Endothelial cell of umbilical vein (primary cell): Measurements from ENCODE around the gene CLSTN1. TPM values are rescaled to one million over a fixed set of nuclear protein-coding genes. Genes with fewer than 3 reads are reported as not detected.

Experiments
- BruUV-seq: library from RNA; stranded (reverse); fragments of 400-500 nt; replicated peaks from 2 replicates; lab custom pipeline; 2021; lab: Mats Ljungman, UMichigan
- CTCF ChIA-PET: fragments of 300-600, 350-600 bp; sonication (Branson Sonifier 250); formaldehyde crosslinking; loops from one replicate; lab custom pipeline; 2021; ENCODE audit warnings: antibody characterized with exemption, inconsistent platforms; lab: Charles Lee
- POLR2A ChIA-PET: fragments of 300-600, 350-600 bp; sonication (Branson Sonifier 250); formaldehyde crosslinking; loops from one replicate; lab custom pipeline; 2021; ENCODE audit warnings: antibody characterized with exemption, inconsistent platforms; lab: Charles Lee
- DNase-seq: peaks from one replicate; pipeline ENCODE4 v3.0.0-alpha.2; 2011; ENCODE audit warnings: low read depth, low spot score
- FAIRE-seq: peaks from 2 replicates; lab custom pipeline; 2011; peaks lifted over from hg19 to GRCh38; lab: Jason Lieb, UNC
- H2AFZ ChIP-seq: 2 replicates; pipeline ENCODE4 v1.6.0; 2012; ENCODE audit warnings: low read depth, low read length, control low read depth, inconsistent platforms
- H3K27ac ChIP-seq: 2 replicates; pipeline ENCODE4 v1.5.1; 2011; ENCODE audit warnings: low read depth, mild to moderate bottlenecking, control low read depth, low read length, moderate library complexity; ENCODE audit not compliant: insufficient read depth
- H3K27me3 ChIP-seq, 2 experiments: 2 replicates each; pipeline versions ENCODE4 v1.6.0 to v1.6.1; 2011; ENCODE audit warnings: low read length in 2 of 2, mixed read lengths in 1 of 2; ENCODE audit not compliant: control insufficient read depth in 2 of 2, insufficient read depth in 2 of 2
- H3K36me3 ChIP-seq, 2 experiments: 2 replicates in 1 of 2; 3 replicates in 1 of 2; pipeline ENCODE4 v1.5.1; 2011; ENCODE audit warnings: low read length in 2 of 2, mild to moderate bottlenecking in 1 of 2, moderate library complexity in 1 of 2; ENCODE audit not compliant: control insufficient read depth in 2 of 2, insufficient read depth in 2 of 2; ENCODE audit errors: extremely low read depth in 1 of 2
- H3K4me1 ChIP-seq: 3 replicates; pipeline ENCODE4 v1.5.1; 2011; ENCODE audit warnings: mild to moderate bottlenecking, low read length; ENCODE audit not compliant: control insufficient read depth, insufficient read depth; ENCODE audit errors: extremely low read depth
- H3K4me2 ChIP-seq: 2 replicates; pipeline ENCODE4 v1.6.1; 2011; ENCODE audit warnings: low read length, control low read depth, mixed read lengths; ENCODE audit not compliant: insufficient read depth
- H3K4me3 ChIP-seq, 3 experiments: fragments of 200-600 bp in 1 of 3; sonication (generic), shearing (Covaris generic) in 1 of 3; replicated peaks in 1 of 3; 2 replicates each; pipeline ENCODE4 v1.5.1; 2011 to 2016; ENCODE audit warnings: control low read depth in 3 of 3, low read length in 3 of 3, mild to moderate bottlenecking in 2 of 3, inconsistent platforms in 1 of 3, low read depth in 1 of 3, moderate library complexity in 1 of 3; ENCODE audit not compliant: insufficient read depth in 1 of 3
- H3K79me2 ChIP-seq: 2 replicates; pipeline ENCODE4 v1.6.0; 2012; ENCODE audit warnings: low read length, inconsistent platforms; ENCODE audit not compliant: control insufficient read depth, insufficient read depth
- H3K9ac ChIP-seq: replicated peaks from 2 replicates; pipeline ENCODE3; 2011; ENCODE audit warnings: low read length, control low read depth; ENCODE audit not compliant: insufficient read depth; ENCODE audit errors: extremely low read depth
- H3K9me1 ChIP-seq: replicated peaks from 3 replicates; pipeline ENCODE4 v1.6.0; 2011; ENCODE audit warnings: mild to moderate bottlenecking, low read length; ENCODE audit not compliant: control insufficient read depth, insufficient read depth; ENCODE audit errors: extremely low read depth
- H3K9me3 ChIP-seq: replicated peaks from 2 replicates; pipeline ENCODE4 v1.5.1; 2012; ENCODE audit warnings: low read length, inconsistent platforms; ENCODE audit not compliant: control insufficient read depth, insufficient read depth
- H4K20me1 ChIP-seq: replicated peaks from 2 replicates; pipeline ENCODE3; 2011; ENCODE audit warnings: mild to moderate bottlenecking, low read length; ENCODE audit not compliant: control insufficient read depth, insufficient read depth; ENCODE audit errors: extremely low read depth
- CTCF ChIP-seq, 2 donors: IDR thresholded peaks; 1 replicate in 1 of 2; 2 replicates in 1 of 2; pipeline ENCODE4 v1.5.1; 2011; ENCODE audit warnings: low read length in 2 of 2, mild to moderate bottlenecking in 2 of 2, moderate library complexity in 2 of 2, control low read depth in 1 of 2, inconsistent platforms in 1 of 2, low read depth in 1 of 2; ENCODE audit not compliant: insufficient read depth in 1 of 2; ENCODE audit errors: extremely low read depth in 1 of 2
- EZH2 ChIP-seq: IDR thresholded peaks from 2 replicates; pipeline ENCODE4 v1.6.1; 2012; ENCODE audit warnings: borderline replicate concordance, low read depth, mild to moderate bottlenecking, moderate library complexity, low read length, inconsistent platforms; ENCODE audit not compliant: severe bottlenecking
- FOS ChIP-seq: IDR thresholded peaks from 2 replicates; pipeline ENCODE4 v1.6.1; 2011; ENCODE audit warnings: mild to moderate bottlenecking, low read length, moderate library complexity, borderline replicate concordance; ENCODE audit not compliant: insufficient read depth
- GATA2 ChIP-seq: IDR thresholded peaks from 2 replicates; pipeline ENCODE4 v1.7.0; 2011; ENCODE audit warnings: low read depth, mild to moderate bottlenecking, moderate library complexity, mixed read lengths, low read length; ENCODE audit not compliant: insufficient read length, insufficient read depth
- JUN ChIP-seq: IDR thresholded peaks from 2 replicates; pipeline ENCODE4 v1.6.1; 2011; ENCODE audit warnings: borderline replicate concordance, low read depth; ENCODE audit not compliant: insufficient read length, insufficient read depth
- MYC ChIP-seq: IDR thresholded peaks from one replicate; pipeline ENCODE4 v1.6.1; 2011; ENCODE audit warnings: mild to moderate bottlenecking, low read depth, low read length
- POLR2A ChIP-seq: IDR thresholded peaks from 2 replicates; pipeline ENCODE4 v1.6.1; 2012; ENCODE audit warnings: low read depth, mild to moderate bottlenecking, control low read depth, low read length
- POLR2AphosphoS5 ChIP-seq: IDR thresholded peaks from 2 replicates; pipeline ENCODE4 v1.6.1; 2012; ENCODE audit warnings: low read depth, mild to moderate bottlenecking, control low read depth, low read length, moderate library complexity; ENCODE audit not compliant: insufficient read depth
- dilution Hi-C: fragments of 300-500 bp; cut with MboI; formaldehyde crosslinking; loops from one replicate; pipeline ENCODE4 v1.15.0; 2019; ENCODE audit warnings: low sequenced_read_pairs; ENCODE audit not compliant: extremely low pct_ligation_motif_present
- intact Hi-C: fragments of 100-400 bp; cut with micrococcal nuclease; formaldehyde crosslinking; loops from one replicate; pipeline ENCODE4 v1.10.0; 2022
- polyA plus RNA-seq, 4 experiments: library from polyadenylated mRNA; depleted of rRNA in 3 of 4; stranded (reverse) in 3 of 4; unstranded in 1 of 4; fragments of >200 nt; gene quantifications; 2 replicates each; pipeline versions ENCODE4 v1.2.1 to v1.2.3, GENCODE V29; 2011 to 2012; ENCODE audit warnings: missing spikeins in 1 of 4
- total RNA-seq: library from RNA; stranded (reverse); gene quantifications from 2 replicates; pipeline ENCODE4 v1.2.3, GENCODE V29; 2021
- TF ChIP-seq, protein P1 (sequence below): IDR thresholded peaks from 2 replicates; pipeline ENCODE4 v1.6.1; 2011; ENCODE audit not compliant: insufficient read depth, insufficient read length

Gene CLSTN1
- total and polyA plus RNA-seq, 2 donors (not counting 3 experiments of a cell fraction or from before 2014, with no cell fraction given), result 49.1 to 130 TPM

- ChIA-PET POLR2A (interaction anchor here (0.6 kb wide), 1 partner anchor 90 kb away, joined by 3 read pairs; no protein-coding TSS in a partner anchor), CTCF (interaction anchor here (0.8 to 6.9 kb wide), 15 partner anchors 9 to 250 kb away, joined by 3 to 82 read pairs (median 4); no protein-coding TSS in a partner anchor)
- Histone ChIP-seq H3K9me1 (no peaks in the 10 kb centered on the region), H4K20me1 (no peaks in the 10 kb centered on the region), H3K27me3 (no peaks in the 10 kb centered on the region), H3K9ac (peak overlapping the region; percentile 7), H3K27ac (peak overlapping the region; percentile 49), H2AFZ (peak overlapping the region; percentile 27), H3K4me2 (peak overlapping the region; percentile 63), H3K9me3 (no peaks in the 10 kb centered on the region), H3K36me3 (peaks cover 0 to 5% of the 10 kb centered on the region in 2 experiments), H3K79me2 (no peaks in the 10 kb centered on the region), H3K4me1 (peaks cover 15% of the 10 kb centered on the region), H3K4me3 (peak overlapping the region in 1 of 3 experiments; percentile 10)
- intact Hi-C loops, result loop anchor here (2.0 kb wide), 1 partner anchor 41 kb away; no protein-coding TSS in a partner anchor
- dilution Hi-C loops, result no loop called here
- peak; percentile 51 for DNase-seq
- BruUV-seq, result no TSS peak
- FAIRE-seq, result peak; percentile 94
- TF ChIP-seq, protein P1, sequence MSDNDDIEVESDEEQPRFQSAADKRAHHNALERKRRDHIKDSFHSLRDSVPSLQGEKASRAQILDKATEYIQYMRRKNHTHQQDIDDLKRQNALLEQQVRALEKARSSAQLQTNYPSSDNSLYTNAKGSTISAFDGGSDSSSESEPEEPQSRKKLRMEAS, result no peak
- TF ChIP-seq CTCF (IDR thresholded peaks at IDR 0.05; ENCODE audit: extremely low read depth in 1 of 2, insufficient read depth in 1 of 2, low read depth in 1 of 2, low read length in 2 of 2) (no peak), EZH2 (no peak), MYC (no peak), FOS (no peak), GATA2 (no peak), POLR2A (no peak), JUN (no peak), POLR2AphosphoS5 (no peak)
Observed at GRCh38 chr1:9865724-9866123, 42.0 kb upstream of the CLSTN1 start.
